Bone marrow (tissue), 2 donors: ENCODE measurements around the gene PLEKHA4.
"Not testable (repeated sequence)": the region's sequence is repeated elsewhere in the genome, so short reads cannot be mapped to it uniquely, and the experiment has no call there.

Experiments used
- DNase-seq, 2 donors: peaks; one replicate each; lab custom pipeline; 2025; lab: John Stamatoyannopoulos, UW

PLEKHA4 gene

GRCh38 chr19:48868114-48868886 is at the start of gene PLEKHA4:
Gene PLEKHA4, minus strand, starts transcription at chr19:48868617. Its CDS starts 997 bp downstream, at chr19:48867620.
- DNase-seq = no peak

GRCh38 chr19:48918071-48918470 is 49.7 kb upstream of the PLEKHA4 start:
- DNase-seq = no peak

- no peak for DNase-seq
Observed at GRCh38 chr19:48915757-48916156, 47.3 kb upstream of the PLEKHA4 start.

GRCh38 chr19:48914181-48914580 is 45.8 kb upstream of the PLEKHA4 start:
- DNase-seq = no peak

- DNase-seq = no peak
Observed at GRCh38 chr19:48913114-48913889, 44.9 kb upstream of the PLEKHA4 start.

GRCh38 chr19:48910803-48911202 is 42.4 kb upstream of the PLEKHA4 start:
- no peak for DNase-seq

GRCh38 chr19:48909424-48910077 is 41.1 kb upstream of the PLEKHA4 start:
- not testable (repeated sequence) for DNase-seq

GRCh38 chr19:48907671-48908070 is 39.3 kb upstream of the PLEKHA4 start:
- DNase-seq = no peak

- DNase-seq = no peak
Observed at GRCh38 chr19:48906324-48906723, 37.9 kb upstream of the PLEKHA4 start.

- no peak for DNase-seq
Observed at GRCh38 chr19:48905664-48906063, 37.2 kb upstream of the PLEKHA4 start.

- not testable (repeated sequence) for DNase-seq
Observed at GRCh38 chr19:48903788-48904187, 35.4 kb upstream of the PLEKHA4 start.

GRCh38 chr19:48902291-48902690 is 33.9 kb upstream of the PLEKHA4 start:
- DNase-seq = not testable (repeated sequence)

GRCh38 chr19:48900477-48901406 is 32.3 kb upstream of the PLEKHA4 start:
- DNase-seq = no peak

- peak; percentile 89 to 94 for DNase-seq
Observed at GRCh38 chr19:48899781-48900476, 31.5 kb upstream of the PLEKHA4 start, which contains the start of gene NUCB1. Gene NUCB1, plus strand, starts transcription at chr19:48900312. Its CDS starts 485 bp downstream, at chr19:48900797.

GRCh38 chr19:48899386-48899749 is 31.0 kb upstream of the PLEKHA4 start:
- not testable (repeated sequence) for DNase-seq

- no peak for DNase-seq
Observed at GRCh38 chr19:48897181-48897580, 28.8 kb upstream of the PLEKHA4 start.

GRCh38 chr19:48896191-48896720 is 27.8 kb upstream of the PLEKHA4 start:
- DNase-seq = no peak

GRCh38 chr19:48895226-48895625 is 26.8 kb upstream of the PLEKHA4 start:
- DNase-seq = no peak

GRCh38 chr19:48890551-48890950 is 22.1 kb upstream of the PLEKHA4 start:
- no peak for DNase-seq

- not testable (repeated sequence) for DNase-seq
Observed at GRCh38 chr19:48889496-48889895, 21.1 kb upstream of the PLEKHA4 start.
